Hepatic stellate cell (primary cell): Measurements from ENCODE around the gene CMIP.

ENCODE experiments used
- DNase-seq: peaks from one replicate; pipeline ENCODE4 v3.0.0; 2011; ENCODE audit warnings: low spot score

Gene CMIP

GRCh38 chr16:81661082-81661481, 216.5 kb downstream of the CMIP start:
- DNase-seq: no peak

DNA sequence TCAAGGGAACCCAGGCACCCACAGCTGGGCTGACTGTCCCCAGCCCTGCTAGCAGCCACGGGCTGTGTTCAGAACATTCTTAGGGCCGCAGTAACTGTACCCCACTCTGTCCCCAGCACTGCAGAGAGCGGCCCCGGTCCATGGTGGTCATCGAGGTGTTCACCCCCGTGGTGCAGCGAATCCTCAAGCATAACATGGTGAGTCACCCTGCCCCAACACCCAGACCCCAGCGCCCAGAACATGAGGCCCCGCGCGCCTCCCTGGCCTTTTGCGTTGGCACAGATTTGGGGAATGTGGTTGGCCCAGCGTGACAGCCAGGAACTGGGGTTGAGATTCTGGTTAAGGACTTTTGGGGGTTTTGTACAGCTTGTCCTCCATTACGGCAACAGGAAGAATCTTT, 219.5 kb downstream of the CMIP start:
- no peak for DNase-seq

DNA sequence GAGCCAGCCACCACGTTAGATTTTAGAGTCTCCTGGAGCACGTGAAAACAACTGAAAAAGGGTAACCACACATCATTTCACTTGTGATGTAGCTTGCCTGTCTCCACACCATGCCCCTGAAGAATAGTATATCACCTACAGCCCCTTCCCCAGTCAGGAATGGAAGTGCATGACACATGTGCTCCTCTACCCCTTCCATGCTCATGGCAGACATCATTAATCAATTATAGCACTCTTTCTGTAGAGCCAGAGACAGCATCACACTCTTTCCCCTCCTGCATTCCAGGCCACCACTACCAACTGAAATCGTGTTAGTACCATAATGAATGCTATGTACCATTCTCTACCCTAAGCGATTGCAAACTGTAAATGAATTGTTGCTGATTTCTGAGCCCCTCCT, 221.0 kb downstream of the CMIP start:
- DNase-seq: no peak

DNA sequence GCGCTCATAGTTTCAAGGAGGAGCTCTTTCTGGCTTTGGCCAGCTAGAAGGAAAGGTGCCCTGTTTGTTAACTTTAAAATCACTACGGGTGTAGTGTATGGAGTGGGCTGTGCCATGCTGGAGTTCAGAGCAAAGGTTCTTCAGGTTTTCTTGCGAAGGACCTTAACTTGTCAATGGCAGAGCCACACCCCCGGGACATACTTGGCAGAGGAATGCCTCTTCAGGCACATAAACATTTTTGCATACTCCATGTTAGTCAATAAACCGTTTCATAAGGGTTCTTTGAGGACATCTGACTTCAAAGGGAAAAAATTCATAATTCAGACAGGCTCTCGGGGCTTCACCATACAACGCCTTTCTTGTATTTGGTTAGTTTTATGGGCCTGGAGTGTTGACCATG, 221.5 kb downstream of the CMIP start:
- no peak for DNase-seq

GRCh38 chr16:81668243-81669097, 223.9 kb downstream of the CMIP start:
- DNase-seq: no peak

DNA sequence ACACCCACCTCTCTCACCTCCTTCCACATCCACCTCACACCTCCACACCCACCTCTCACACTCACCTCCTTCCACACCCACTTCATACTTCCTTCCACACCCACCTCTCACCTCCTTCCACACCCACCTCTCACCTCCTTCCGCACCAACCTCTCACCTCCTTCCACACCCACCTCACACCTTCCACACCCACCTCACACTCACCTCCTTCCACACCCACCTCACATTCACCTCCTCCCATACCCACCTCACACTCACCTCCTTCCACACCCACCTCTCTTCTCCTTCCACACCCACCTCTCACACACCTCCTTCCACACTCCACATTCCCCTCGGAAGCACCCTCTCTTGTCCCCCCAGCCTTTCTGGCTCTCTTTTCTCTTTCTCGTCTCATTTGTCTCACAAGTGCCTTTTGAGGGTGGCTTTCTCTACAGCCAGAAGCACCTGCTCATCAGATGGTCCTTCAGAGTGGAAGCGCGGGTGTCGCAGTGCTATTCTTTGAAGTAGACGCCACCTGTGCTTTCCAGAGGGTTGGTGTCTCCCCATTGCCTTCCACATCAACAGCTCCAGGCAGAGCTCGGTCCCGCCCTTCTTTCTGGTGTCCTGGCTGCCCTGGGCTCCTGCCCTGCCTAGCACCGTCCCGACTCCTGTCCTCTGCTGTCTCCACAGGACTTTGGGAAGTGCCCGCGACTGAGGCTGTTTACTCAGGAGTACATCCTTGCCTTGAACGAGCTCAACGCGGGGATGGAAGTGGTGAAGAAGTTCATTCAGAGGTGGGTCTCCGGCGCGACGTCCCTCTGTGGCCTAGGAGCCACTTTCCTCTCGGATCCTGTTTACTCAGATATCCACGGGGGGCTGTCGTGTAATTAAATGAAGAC, 225.1 kb downstream of the CMIP start:
- DNase-seq: no peak

- DNase-seq: no peak
Measured at GRCh38 chr16:81671738-81672597, 227.4 kb downstream of the CMIP start.

- DNase-seq: no peak
Measured at GRCh38 chr16:81673432-81673831, 228.8 kb downstream of the CMIP start.

GRCh38 chr16:81675662-81676061, 231.1 kb downstream of the CMIP start:
- DNase-seq: no peak

DNA sequence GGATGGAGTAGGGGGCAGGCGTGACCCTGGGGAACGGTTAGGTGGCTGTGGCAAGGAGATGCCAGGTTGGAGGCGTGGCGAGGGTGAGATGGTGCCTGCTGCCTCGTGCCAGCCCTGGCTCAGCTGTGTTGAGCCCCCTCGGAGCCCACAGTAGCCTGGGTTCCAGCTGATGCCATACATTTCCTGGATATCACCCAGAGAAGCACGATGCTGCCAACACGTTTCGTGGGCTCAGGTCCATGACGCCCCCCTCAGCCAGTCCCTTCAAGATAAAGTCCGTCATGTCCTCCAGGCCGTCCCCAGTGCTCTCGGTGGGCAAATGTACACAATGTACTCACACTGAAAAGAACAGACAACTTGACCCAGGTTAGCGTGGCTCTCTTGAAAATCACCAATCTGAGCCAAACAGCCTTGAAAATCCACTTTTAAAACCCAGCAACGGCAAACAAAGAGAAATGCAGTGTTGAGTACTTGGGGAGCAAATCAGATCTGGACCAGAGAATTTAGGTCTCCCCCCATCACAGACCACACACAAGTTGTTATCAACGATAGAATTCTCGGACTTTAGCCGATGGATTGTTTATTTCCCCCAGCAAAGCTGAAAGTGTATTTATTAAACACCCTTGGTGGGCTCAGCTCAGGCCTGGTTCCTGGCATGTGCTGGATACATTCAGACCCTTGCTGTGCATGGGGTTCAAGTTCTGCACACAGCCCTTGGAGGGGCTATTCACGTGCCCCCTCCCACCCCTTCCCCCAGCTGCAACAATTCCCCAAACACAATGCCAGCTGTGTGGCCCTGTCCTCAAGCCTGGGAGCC, 231.7 kb downstream of the CMIP start:
- no peak for DNase-seq

GRCh38 chr16:81676883-81677737, 232.5 kb downstream of the CMIP start:
- DNase-seq: no peak

DNA sequence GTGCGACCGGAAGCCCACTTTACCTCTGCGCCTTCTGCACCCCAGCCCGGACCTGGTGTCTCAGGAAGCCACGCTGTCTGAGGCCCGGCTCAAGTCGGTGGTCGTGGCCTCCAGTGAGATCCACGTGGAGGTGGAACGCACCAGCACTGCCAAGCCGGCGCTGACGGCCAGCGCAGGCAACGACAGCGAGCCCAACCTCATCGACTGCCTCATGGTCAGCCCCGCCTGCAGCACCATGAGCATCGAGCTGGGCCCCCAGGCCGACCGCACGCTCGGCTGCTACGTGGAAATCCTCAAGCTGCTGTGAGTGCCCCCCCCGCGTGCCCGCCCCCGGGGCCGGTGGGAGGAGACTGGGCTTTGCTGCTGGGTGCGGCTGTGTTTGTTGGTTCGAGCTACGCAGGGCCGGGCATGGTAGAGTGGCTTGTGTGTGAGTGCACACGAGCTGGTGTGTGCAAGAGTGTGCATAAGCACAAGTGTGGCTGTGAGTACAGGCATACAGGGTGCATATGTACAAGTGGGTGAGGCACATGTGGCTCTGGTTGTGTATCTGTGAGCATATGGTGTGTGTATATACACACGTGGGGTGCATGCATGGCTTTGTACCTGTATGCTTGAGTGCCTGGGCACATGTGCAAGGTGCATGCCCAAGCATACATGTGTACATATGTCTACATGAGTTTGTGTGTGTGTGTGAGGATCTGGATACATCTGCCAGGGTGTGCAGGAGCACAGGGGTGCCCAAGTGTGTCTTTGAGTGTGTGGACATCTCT, 233.9 kb downstream of the CMIP start:
- no peak for DNase-seq

DNA sequence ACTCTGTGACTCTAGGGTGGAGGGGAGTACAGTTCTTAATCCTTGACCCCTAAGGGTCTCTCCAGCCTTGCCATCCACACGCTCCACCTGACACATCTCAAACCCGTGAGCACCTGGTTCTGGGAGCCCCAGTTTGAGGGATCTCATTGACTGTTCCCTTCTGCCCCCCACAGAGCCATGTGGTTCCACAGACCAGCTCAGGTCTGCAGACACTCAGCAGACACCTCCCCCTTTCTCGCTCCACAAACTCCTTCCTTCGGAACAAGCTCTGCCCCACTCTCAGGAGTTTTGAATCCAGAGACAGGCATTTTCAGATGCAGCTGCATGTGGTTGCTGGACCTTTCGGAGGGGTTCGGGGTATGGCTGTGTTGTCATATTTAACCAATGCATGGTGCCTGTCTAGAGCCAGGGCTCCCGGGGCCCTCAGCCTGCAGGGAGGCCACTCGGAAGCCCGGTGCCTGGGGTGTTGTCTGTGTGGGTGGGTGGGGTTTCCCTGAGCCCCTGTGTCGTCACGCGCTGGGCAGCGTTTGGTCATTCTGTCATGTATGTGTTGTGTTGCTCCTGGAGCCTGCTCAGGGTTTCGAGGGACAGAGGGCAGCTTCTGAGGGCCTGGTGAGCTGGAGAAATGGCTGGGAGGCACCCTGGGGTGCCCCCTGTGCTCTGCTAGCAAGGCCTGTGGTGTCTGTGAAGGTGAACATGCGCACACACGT, 235.3 kb downstream of the CMIP start:
- no peak for DNase-seq

GRCh38 chr16:81680444-81681275, 236.1 kb downstream of the CMIP start:
- no peak for DNase-seq

DNA sequence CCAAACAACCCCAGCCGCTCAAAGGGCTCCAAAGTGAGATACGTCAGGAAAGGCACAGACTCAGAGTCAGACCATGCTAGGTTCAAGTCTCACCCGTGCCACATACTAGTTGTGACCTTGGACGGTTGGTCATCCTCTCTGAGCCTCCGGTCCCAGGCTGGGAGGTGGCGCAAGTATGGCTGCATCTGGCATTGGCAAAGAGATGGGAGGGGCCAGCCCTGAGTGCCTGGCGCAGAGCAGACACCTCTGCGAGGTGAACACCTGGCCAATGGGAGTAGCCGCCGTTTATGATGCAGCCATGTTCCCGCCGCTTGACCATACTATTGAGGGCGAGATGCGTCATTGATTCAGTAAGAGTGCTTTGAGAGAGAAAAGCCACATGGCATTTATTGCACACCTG, 236.7 kb downstream of the CMIP start:
- DNase-seq: no peak

DNA sequence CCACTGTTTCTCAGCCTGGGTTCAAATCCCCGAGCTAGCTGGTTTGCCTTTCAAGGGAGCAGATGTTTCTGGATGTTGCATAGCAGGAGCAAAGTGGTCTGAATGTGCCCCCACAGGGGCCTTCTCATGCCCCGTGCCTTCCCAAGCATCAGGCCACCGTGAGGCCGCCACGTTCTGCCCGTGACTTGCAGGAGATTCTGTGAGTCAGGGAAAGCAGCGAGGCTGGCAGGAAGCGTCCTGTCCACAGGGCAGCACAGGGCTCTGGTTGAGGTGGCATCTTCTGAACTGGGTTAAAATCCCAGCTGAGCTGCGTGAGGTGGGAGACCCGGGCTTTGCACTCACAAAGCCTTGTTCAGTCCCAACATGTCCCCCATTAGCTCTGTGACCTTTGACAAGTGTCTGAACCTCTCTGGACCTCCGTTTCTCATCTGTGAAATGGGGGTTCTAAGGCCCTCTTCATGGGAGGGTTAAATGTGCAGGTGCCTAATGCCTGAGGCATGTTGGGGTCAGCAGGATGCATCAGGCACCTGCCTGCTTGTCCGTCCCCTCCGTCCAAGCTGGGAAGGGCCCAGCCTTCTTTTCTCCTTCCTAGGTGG, 239.7 kb downstream of the CMIP start:
- DNase-seq: no peak

- DNase-seq: no peak
Measured at GRCh38 chr16:81684901-81685300, 240.3 kb downstream of the CMIP start.
